Ramos (cell line): ENCODE data around the gene PAFAH1B1.
"Not testable (repeated sequence)": the region's sequence is repeated elsewhere in the genome, so short reads cannot be mapped to it uniquely, and the experiment has no call there.

Experiments used
- in situ Hi-C: fragments of 300-500 bp; cut with MboI; formaldehyde crosslinking; loops from one replicate; pipeline ENCODE4 v1.14.3; 2022; ENCODE audit warnings: low sequenced_read_pairs; ENCODE audit not compliant: unreplicated experiment

PAFAH1B1 gene

GRCh38 chr17:2687074-2687418, 93.6 kb downstream of the PAFAH1B1 start:
- in situ Hi-C loops = no loop called here

DNA sequence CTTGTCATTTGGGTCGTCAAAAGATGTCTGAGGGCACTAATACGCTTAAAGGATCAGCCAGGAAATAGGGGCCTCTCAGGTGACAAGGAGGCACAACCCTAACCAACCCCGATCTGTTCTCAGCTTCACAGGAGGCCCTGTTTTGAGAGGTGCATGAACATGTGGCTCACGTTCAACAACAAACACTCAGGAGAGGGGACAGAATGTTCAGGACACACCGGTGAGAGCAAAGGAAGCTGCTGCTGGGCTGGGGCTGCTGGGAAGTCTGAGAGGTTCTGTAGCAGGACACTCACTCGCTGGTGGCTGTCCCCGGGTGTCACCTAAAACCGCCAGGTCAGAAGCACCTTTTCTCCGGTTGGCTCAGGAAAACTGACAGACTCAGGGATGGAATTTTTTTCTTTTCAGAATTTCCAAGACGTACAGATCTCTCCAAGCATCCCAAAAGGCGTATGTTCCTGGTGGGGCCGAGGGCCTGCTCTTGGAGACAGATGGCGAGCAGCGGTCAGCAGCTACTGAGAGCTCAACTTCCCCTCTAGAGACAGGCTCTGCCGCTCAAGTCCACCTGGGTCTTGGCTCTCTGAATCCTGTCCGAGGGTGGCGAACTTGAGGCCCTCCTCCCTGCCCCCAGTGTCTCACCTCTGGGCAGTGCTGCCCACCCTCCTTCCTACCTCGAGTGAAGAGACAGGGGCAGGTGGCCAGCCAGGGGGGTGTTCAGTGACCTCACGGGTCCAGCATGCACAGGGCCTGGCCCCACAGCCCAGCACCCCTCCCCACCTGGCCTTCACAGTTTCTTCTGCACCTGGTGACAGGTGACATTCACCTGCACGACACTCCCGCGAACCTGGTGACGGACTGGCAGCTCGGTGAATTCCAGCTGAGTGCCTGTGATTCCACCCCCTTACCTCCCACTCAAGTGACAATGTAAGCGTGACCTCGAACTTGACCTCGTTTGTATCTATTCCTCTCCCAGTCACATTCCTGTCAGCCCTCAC, 95.2 kb downstream of the PAFAH1B1 start:
- in situ Hi-C loops = no loop called here

- in situ Hi-C loops = no loop called here
Observed at GRCh38 chr17:2689411-2690164, 96.1 kb downstream of the PAFAH1B1 start.

GRCh38 chr17:2690165-2691068, 97.0 kb downstream of the PAFAH1B1 start:
- in situ Hi-C loops = no loop called here

GRCh38 chr17:2691069-2691871, 97.8 kb downstream of the PAFAH1B1 start:
- in situ Hi-C loops = no loop called here

GRCh38 chr17:2691965-2692780, 98.7 kb downstream of the PAFAH1B1 start:
- in situ Hi-C loops = no loop called here

GRCh38 chr17:2692781-2693135, 99.3 kb downstream of the PAFAH1B1 start:
- in situ Hi-C loops = no loop called here

DNA sequence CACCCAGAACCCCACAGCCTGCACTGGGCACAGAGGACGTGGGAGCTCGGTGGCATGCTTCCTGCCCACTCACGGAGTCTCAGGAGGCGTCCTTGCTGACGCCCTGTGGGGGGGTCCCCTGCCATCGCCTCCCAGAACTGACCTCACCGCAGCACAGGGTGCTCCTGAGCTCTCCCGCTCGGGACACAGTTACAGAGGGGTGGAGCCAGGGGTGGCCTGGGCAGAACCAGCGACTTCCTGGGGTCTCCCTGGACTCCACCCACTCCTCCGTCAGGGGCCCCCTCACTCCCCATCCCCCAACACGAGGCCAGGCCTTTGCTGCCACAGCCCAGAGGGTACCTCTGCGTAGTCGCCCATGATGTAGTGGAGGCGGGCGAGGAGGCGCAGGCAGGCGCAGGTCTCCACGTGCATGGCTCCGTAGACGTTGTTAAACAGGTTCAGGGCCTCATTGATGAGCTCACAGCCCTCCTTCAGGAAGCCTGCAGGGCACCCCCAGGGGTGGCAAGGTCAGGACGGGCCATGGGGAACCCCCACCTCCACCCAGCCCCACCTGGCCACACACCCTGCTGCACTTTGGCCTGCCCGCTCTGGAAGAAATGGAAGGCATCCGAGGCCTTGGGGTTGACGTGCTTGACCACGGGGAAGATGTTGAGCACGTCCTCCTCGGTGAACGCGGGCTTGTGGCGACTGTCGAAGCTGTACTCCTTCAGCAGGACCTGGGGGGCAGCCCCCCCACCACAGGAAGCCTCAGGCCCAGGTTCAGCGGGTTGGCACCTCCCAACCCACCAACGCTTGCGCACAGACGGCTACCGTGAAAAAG, 100.3 kb downstream of the PAFAH1B1 start:
- in situ Hi-C loops = no loop called here

DNA sequence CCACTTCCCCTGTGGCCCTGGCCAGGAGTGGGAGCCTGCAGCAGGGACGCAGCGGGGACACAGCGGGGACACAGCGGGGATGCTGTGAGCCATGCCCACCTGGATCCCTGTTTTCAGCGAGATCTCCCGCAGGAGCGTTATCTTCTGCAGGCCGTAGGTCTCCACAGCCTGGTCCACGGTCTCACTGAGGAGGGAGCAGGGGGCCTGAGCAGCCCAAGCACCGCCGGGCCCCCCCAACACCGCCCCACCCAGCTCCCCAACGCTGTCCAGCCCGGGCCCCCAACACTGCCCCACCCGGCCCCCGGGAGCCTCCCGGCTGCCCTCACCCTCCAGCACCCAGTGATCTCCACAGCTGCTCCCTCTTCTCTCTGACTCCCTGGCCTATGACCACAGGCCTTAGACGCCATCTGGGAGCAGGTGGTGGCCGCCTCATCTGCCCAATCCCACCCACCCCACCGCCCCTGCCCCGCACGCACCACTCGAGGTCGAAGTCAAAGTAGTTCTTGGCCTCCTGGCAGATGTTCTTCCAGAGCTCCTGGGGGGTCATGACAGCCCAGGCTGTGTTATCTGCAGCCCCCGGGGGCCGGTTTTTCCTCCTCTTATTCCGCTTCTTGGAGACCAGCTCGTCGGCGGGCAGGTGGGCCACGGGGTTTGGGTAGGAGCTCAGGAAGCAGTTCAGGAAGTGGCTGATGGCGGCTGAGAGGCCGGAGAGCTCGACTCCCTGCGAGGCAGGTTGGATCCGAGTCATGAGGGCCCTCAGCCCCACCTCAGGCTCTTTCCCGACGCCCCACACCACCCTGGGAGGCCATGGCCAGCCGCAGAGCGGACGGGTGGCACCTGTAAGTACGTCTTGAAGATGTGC, 101.2 kb downstream of the PAFAH1B1 start:
- in situ Hi-C loops = no loop called here

DNA sequence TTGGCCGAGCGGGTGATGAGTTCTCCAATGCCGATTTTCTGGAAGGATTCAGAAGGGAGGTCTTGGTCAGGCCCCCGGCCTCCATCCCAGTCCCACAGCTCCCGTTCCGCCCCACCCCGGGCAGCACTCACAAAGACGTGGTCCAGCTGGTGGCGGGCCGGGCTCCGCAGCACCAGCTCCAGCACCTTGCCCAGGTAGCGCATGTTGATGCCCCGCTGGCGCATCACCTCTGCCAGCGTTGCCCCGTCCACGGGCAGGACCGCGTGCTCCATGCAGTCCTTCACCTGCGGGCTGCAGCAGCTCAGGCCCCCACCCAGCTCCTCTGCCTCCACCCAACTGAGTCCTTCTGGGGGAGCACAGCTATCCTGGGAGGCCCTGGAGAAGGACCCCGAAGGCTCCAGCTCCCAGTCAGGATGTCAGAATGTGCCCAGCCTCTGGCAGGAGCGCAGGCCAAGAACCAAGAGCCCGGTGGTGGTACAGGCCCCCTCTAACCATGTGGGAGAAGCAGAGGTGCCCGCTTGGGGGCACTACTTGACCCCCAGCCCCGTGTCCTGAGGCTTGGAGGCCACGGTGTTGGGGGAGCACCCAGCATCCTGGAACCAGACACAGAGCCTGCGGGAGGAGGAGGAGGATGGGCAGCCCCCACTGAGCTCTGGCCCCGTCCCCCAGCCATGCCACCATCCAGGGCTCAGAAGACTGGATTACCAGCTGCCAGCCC, 101.9 kb downstream of the PAFAH1B1 start:
- in situ Hi-C loops = no loop called here

DNA sequence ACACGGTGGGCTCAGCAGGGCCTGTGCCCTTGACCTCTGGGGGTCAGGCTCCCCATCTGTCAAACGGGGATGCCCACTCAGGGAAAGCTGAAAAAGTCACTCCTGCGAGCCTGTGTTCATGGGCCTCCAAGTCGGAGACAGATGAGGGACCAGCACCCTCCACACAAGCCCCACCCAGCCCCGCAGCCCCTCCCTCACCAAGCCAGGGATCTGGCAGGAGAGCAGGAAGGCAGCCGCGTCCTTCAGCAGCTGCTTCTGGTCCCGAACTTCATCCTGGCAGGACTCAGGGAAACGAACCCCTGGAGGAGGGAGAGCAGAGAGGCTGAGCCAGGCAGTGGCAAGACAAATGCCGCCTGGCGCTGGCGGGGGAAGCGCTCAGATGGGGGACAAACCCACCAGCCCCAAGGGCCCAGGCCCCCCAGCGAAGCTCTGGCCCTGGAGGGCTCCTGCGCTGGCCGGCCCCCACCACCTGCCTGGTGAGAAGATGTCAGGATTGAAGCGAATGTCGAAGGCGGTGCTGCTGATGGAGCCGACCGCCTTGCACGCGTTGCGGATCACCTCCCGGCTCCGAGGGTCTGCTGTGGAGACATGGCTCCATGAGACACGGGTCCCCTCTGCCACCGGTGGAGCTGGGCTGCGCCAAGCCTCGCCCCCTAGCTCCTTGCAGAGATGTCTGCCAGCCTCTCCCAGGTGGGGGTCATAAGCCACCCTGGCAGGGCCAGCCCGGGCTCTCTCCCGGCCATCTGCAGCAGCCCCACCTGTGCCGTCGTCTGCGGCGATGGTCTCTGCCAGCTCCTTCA, 102.7 kb downstream of the PAFAH1B1 start:
- in situ Hi-C loops = no loop called here

DNA sequence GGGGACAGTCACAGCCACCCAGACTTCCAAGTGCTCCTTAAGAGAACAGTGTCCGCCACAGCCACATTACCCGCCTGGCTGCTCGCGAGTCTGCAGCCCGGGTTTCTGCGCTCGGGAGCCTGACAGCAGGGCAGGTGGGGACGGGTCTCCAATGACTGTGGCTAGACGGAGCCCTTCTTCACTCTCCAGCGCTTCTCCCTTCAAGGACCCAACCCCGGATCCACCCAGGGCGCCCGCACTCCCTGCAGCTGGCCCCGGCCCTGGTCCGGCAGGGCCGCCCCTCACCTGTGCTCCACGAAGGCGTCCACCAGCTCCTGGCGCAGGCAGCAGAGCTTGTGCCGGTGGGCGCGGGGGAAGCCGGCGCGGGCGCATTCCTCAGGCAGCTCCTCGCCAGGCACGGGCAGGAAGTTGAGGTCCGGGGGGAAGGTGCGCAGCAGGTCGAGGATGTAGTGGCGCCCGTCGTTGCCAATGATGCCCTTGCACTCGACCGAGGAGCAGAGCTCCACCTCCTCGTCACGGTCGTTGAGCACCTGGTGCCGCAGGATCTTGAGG, 104.2 kb downstream of the PAFAH1B1 start:
- in situ Hi-C loops = no loop called here

GRCh38 chr17:2699216-2699805, 105.9 kb downstream of the PAFAH1B1 start:
- in situ Hi-C loops = not testable (repeated sequence)

- in situ Hi-C loops = no loop called here
Observed at GRCh38 chr17:2700030-2700490, 106.6 kb downstream of the PAFAH1B1 start.
